ENCODE measurements around the gene NBPF4. TPM values are rescaled to one million over a fixed set of nuclear protein-coding genes. Genes with fewer than 3 reads are reported as not detected.
"Not testable (repeated sequence)": the region's sequence is repeated elsewhere in the genome, so short reads cannot be mapped to it uniquely, and the experiment has no call there.

NBPF4 gene
- total and polyA plus RNA-seq, 5 experiments from 2014 or later, result not detected

- ATAC-seq, H3K27me3 Mint-ChIP-seq, H3K4me1 Mint-ChIP-seq, H3K27ac Mint-ChIP-seq, DNase-seq, H3K9me3 Mint-ChIP-seq, H3K4me3 Mint-ChIP-seq, H3K36me3 Mint-ChIP-seq, POLR2A ChIA-PET: not testable (repeated sequence)
Observed at GRCh38 chr1:108227772-108228171, 16.1 kb downstream of the NBPF4 start.

GRCh38 chr1:108226855-108227254 lies 17.0 kb downstream of the NBPF4 start:
- POLR2A ChIA-PET, H3K27ac Mint-ChIP-seq, H3K27me3 Mint-ChIP-seq, ATAC-seq, H3K4me3 Mint-ChIP-seq, H3K4me1 Mint-ChIP-seq, DNase-seq, H3K36me3 Mint-ChIP-seq, H3K9me3 Mint-ChIP-seq: not testable (repeated sequence)

- H3K27ac Mint-ChIP-seq, DNase-seq, H3K9me3 Mint-ChIP-seq, H3K36me3 Mint-ChIP-seq, H3K27me3 Mint-ChIP-seq, POLR2A ChIA-PET, ATAC-seq, H3K4me1 Mint-ChIP-seq, H3K4me3 Mint-ChIP-seq: not testable (repeated sequence)
Observed at GRCh38 chr1:108223226-108223625, 20.6 kb downstream of the NBPF4 start.

GRCh38 chr1:108217515-108218174 lies 26.2 kb downstream of the NBPF4 start:
- H3K4me3 Mint-ChIP-seq, POLR2A ChIA-PET, DNase-seq: not testable (repeated sequence)

GRCh38 chr1:108217007-108217406 lies 26.9 kb downstream of the NBPF4 start:
- H3K4me1 Mint-ChIP-seq, H3K27ac Mint-ChIP-seq, H3K9me3 Mint-ChIP-seq, ATAC-seq, H3K4me3 Mint-ChIP-seq, POLR2A ChIA-PET, DNase-seq, H3K36me3 Mint-ChIP-seq: not testable (repeated sequence)
- H3K27me3 Mint-ChIP-seq, result peaks cover 2 to 17% (median 10%) of the 10 kb centered on the region in 5 donors

More at GRCh38 chr1:108217515-108218174, 26.2 kb downstream of the NBPF4 start:
- not testable (repeated sequence) for ATAC-seq, H3K9me3 Mint-ChIP-seq, H3K4me1 Mint-ChIP-seq, H3K36me3 Mint-ChIP-seq, H3K27ac Mint-ChIP-seq
- H3K27me3 Mint-ChIP-seq, result peaks cover under 1 to 11% (median 7%) of the 10 kb centered on the region in 5 donors

- H3K36me3 Mint-ChIP-seq, H3K4me3 Mint-ChIP-seq, H3K27ac Mint-ChIP-seq, DNase-seq, ATAC-seq, POLR2A ChIA-PET, H3K4me1 Mint-ChIP-seq, H3K9me3 Mint-ChIP-seq: not testable (repeated sequence)
- H3K27me3 Mint-ChIP-seq, result peaks cover 3 to 25% (median 12%) of the 10 kb centered on the region in 5 donors
Observed at GRCh38 chr1:108216028-108216890, 27.6 kb downstream of the NBPF4 start.

- H3K4me3 Mint-ChIP-seq, H3K4me1 Mint-ChIP-seq, H3K36me3 Mint-ChIP-seq, H3K9me3 Mint-ChIP-seq, H3K27ac Mint-ChIP-seq: not testable (repeated sequence)
- DNase-seq (peak in 3 of 10 donors; percentile 32 to 41 (median 38)), ATAC-seq (peak; percentile 73)
- POLR2A ChIA-PET, result interaction anchor here (0.7 kb wide), 1 partner anchor 429 kb away, joined by 3 read pairs; no protein-coding TSS in a partner anchor
- peaks cover 3 to 32% (median 12%) of the 10 kb centered on the region in 5 donors for H3K27me3 Mint-ChIP-seq
Observed at GRCh38 chr1:108214641-108215465, 29.0 kb downstream of the NBPF4 start.

GRCh38 chr1:108211014-108211413 lies 32.9 kb downstream of the NBPF4 start:
- POLR2A ChIA-PET, result no interaction called here
- Mint-ChIP-seq H3K27ac (no peak overlapping the region), H3K36me3 (no peaks in the 10 kb centered on the region), H3K4me1 (peaks cover 0 to 10% (median 4%) of the 10 kb centered on the region in 4 donors), H3K9me3 (no peaks in the 10 kb centered on the region), H3K27me3 (peaks cover 8 to 49% (median 20%) of the 10 kb centered on the region in 5 donors), H3K4me3 (no peak overlapping the region)
- ATAC-seq (no peak), DNase-seq (no peak)

- H3K4me1 Mint-ChIP-seq, result peaks cover 0 to 10% (median 4%) of the 10 kb centered on the region in 4 donors
- peaks cover 12 to 45% (median 18%) of the 10 kb centered on the region in 5 donors for H3K27me3 Mint-ChIP-seq
- peak; percentile 68 to 70 for ATAC-seq
- no peaks in the 10 kb centered on the region for H3K36me3 Mint-ChIP-seq
- no peak for DNase-seq
- peak overlapping the region in 3 of 10 donors; percentile 9 to 41 (median 33) for H3K4me3 Mint-ChIP-seq
- POLR2A ChIA-PET, result interaction anchor here (1.5 kb wide), 1 partner anchor 9 kb away, joined by 3 read pairs; no protein-coding TSS in a partner anchor
- no peak overlapping the region for H3K27ac Mint-ChIP-seq
- no peaks in the 10 kb centered on the region for H3K9me3 Mint-ChIP-seq
Observed at GRCh38 chr1:108209456-108210108, 34.3 kb downstream of the NBPF4 start.

GRCh38 chr1:108208724-108209446 lies 35.0 kb downstream of the NBPF4 start:
- DNase-seq (no peak), ATAC-seq (no peak)
- Mint-ChIP-seq H3K36me3 (no peaks in the 10 kb centered on the region), H3K4me3 (no peak overlapping the region), H3K27me3 (peaks cover 12 to 45% (median 18%) of the 10 kb centered on the region in 5 donors), H3K27ac (no peak overlapping the region), H3K9me3 (peaks cover 0 to 6% (median 0%) of the 10 kb centered on the region in 9 donors), H3K4me1 (peaks cover 0 to 10% (median 4%) of the 10 kb centered on the region in 4 donors)
- POLR2A ChIA-PET, result interaction anchor here (1.5 kb wide), 1 partner anchor 8 kb away, joined by 3 read pairs; no protein-coding TSS in a partner anchor

- H3K27me3 Mint-ChIP-seq, result peaks cover 5 to 17% (median 8%) of the 10 kb centered on the region in 5 donors
- peaks cover 6 to 26% (median 19%) of the 10 kb centered on the region in 4 donors for H3K4me1 Mint-ChIP-seq
- H3K9me3 Mint-ChIP-seq, DNase-seq, H3K4me3 Mint-ChIP-seq, ATAC-seq, H3K27ac Mint-ChIP-seq, POLR2A ChIA-PET, H3K36me3 Mint-ChIP-seq: not testable (repeated sequence)
Observed at GRCh38 chr1:108203582-108203981, 40.3 kb downstream of the NBPF4 start.
